ENCODE data around the gene IGSF8. TPM values are rescaled to one million over a fixed set of nuclear protein-coding genes. Genes with fewer than 3 reads are reported as not detected.
"Not testable (repeated sequence)": the region's sequence is repeated elsewhere in the genome, so short reads cannot be mapped to it uniquely, and the experiment has no call there.

The IGSF8 gene
- total and polyA plus RNA-seq, 3 experiments from 2014 or later = 39.5 to 59.2 (median 42.7) TPM

GRCh38 chr1:160056648-160057169 lies 41.7 kb downstream of the IGSF8 start:
- Mint-ChIP-seq H3K36me3 (peaks cover 0 to 2% (median 0%) of the 10 kb centered on the region in 3 donors), H3K27me3 (peaks cover 26 to 84% of the 10 kb centered on the region in 2 donors), H3K9me3 (no peaks in the 10 kb centered on the region), H3K27ac (no peak overlapping the region), H3K4me3 (no peak overlapping the region), H3K4me1 (no peaks in the 10 kb centered on the region)
- Histone ChIP-seq H3K4me3 (ENCODE audit: low read length) (no peak overlapping the region), H3K4me1 (ENCODE audit: insufficient read depth, low read length) (no peaks in the 10 kb centered on the region), H3K9me3 (ENCODE audit: low read length) (no peaks in the 10 kb centered on the region), H3K27ac (ENCODE audit: low read depth, low read length) (no peak overlapping the region), H3K36me3 (ENCODE audit: insufficient read depth, low read length) (no peaks in the 10 kb centered on the region), H3K27me3 (ENCODE audit: insufficient read depth, low read length, poor library complexity, severe bottlenecking) (peaks cover 4% of the 10 kb centered on the region)
- POLR2A ChIA-PET = no interaction called here
- CTCF ChIA-PET = interaction anchor here (1.4 kb wide), 1 partner anchor 11 kb away, joined by 4 read pairs; no protein-coding TSS in a partner anchor
- no peak for DNase-seq

GRCh38 chr1:160053548-160054365 lies 44.7 kb downstream of the IGSF8 start:
- CTCF ChIA-PET = interaction anchor here (1.1 kb wide), 1 partner anchor 13 kb away, joined by 3 read pairs; no protein-coding TSS in a partner anchor

GRCh38 chr1:160052936-160053335 lies 45.5 kb downstream of the IGSF8 start:
- no peaks in the 10 kb centered on the region for H3K4me1 Mint-ChIP-seq
- H3K27me3 Mint-ChIP-seq = peaks cover 26 to 78% of the 10 kb centered on the region in 2 donors
- no peak overlapping the region for H3K27ac Mint-ChIP-seq
- H3K36me3 Mint-ChIP-seq = no peaks in the 10 kb centered on the region
- ChIA-PET CTCF (no interaction called here), POLR2A (no interaction called here)
- no peak overlapping the region for H3K4me3 ChIP-seq (ENCODE audit: low read length)
- H3K9me3 Mint-ChIP-seq = no peaks in the 10 kb centered on the region
- H3K4me3 Mint-ChIP-seq = no peak overlapping the region
- H3K36me3 ChIP-seq (ENCODE audit: insufficient read depth, low read length) = no peaks in the 10 kb centered on the region
- no peak for DNase-seq
- no peak overlapping the region for H3K27ac ChIP-seq (ENCODE audit: low read depth, low read length)
- no peaks in the 10 kb centered on the region for H3K9me3 ChIP-seq (ENCODE audit: low read length)
- H3K27me3 ChIP-seq (ENCODE audit: insufficient read depth, low read length, poor library complexity, severe bottlenecking) = peaks cover 7% of the 10 kb centered on the region
- no peaks in the 10 kb centered on the region for H3K4me1 ChIP-seq (ENCODE audit: insufficient read depth, low read length)

More at GRCh38 chr1:160053548-160054365, 44.7 kb downstream of the IGSF8 start:
- Mint-ChIP-seq H3K4me3 (no peak overlapping the region), H3K4me1 (no peaks in the 10 kb centered on the region), H3K9me3 (no peaks in the 10 kb centered on the region), H3K27me3 (peaks cover 22 to 77% of the 10 kb centered on the region in 2 donors), H3K27ac (peak overlapping the region in 1 of 8 donors; percentile 25), H3K36me3 (no peaks in the 10 kb centered on the region)
- H3K9me3 ChIP-seq (ENCODE audit: low read length) = no peaks in the 10 kb centered on the region
- no peaks in the 10 kb centered on the region for H3K4me1 ChIP-seq (ENCODE audit: insufficient read depth, low read length)
- H3K27me3 ChIP-seq (ENCODE audit: insufficient read depth, low read length, poor library complexity, severe bottlenecking) = peaks cover 7% of the 10 kb centered on the region
- POLR2A ChIA-PET = no interaction called here
- H3K36me3 ChIP-seq (ENCODE audit: insufficient read depth, low read length) = no peaks in the 10 kb centered on the region
- no peak for DNase-seq
- H3K27ac ChIP-seq (ENCODE audit: low read depth, low read length) = no peak overlapping the region
- no peak overlapping the region for H3K4me3 ChIP-seq (ENCODE audit: low read length)

- Mint-ChIP-seq H3K36me3 (no peaks in the 10 kb centered on the region), H3K4me1 (peaks cover 10 to 11% (median 10%) of the 10 kb centered on the region in 3 donors)
Measured at GRCh38 chr1:160050619-160051018, 47.8 kb downstream of the IGSF8 start.

GRCh38 chr1:160050182-160050581 lies 48.2 kb downstream of the IGSF8 start:
- POLR2A ChIA-PET; H3K4me3 ChIP-seq (ENCODE audit: low read length); H3K36me3 ChIP-seq (ENCODE audit: insufficient read depth, low read length); H3K4me3 Mint-ChIP-seq; H3K27me3 ChIP-seq (ENCODE audit: insufficient read depth, low read length, poor library complexity, severe bottlenecking); H3K9me3 Mint-ChIP-seq; CTCF ChIA-PET; H3K9me3 ChIP-seq (ENCODE audit: low read length); H3K27ac ChIP-seq (ENCODE audit: low read depth, low read length); H3K36me3 Mint-ChIP-seq; DNase-seq: not testable (repeated sequence)
- Mint-ChIP-seq H3K27ac (peak overlapping the region in 1 of 8 donors; percentile 10), H3K4me1 (peaks cover 10 to 11% (median 10%) of the 10 kb centered on the region in 3 donors), H3K27me3 (peaks cover 22 to 69% of the 10 kb centered on the region in 2 donors)
- peaks cover 10% of the 10 kb centered on the region for H3K4me1 ChIP-seq (ENCODE audit: insufficient read depth, low read length)

More at GRCh38 chr1:160050619-160051018, 47.8 kb downstream of the IGSF8 start:
- Mint-ChIP-seq H3K27me3 (peaks cover 24 to 69% of the 10 kb centered on the region in 2 donors), H3K9me3 (no peaks in the 10 kb centered on the region), H3K27ac (no peak overlapping the region), H3K4me3 (no peak overlapping the region)
- Histone ChIP-seq H3K9me3 (ENCODE audit: low read length) (no peaks in the 10 kb centered on the region), H3K4me3 (ENCODE audit: low read length) (no peak overlapping the region), H3K4me1 (ENCODE audit: insufficient read depth, low read length) (peaks cover 10% of the 10 kb centered on the region), H3K36me3 (ENCODE audit: insufficient read depth, low read length) (no peaks in the 10 kb centered on the region), H3K27me3 (ENCODE audit: insufficient read depth, low read length, poor library complexity, severe bottlenecking) (peaks cover 7% of the 10 kb centered on the region), H3K27ac (ENCODE audit: low read depth, low read length) (no peak overlapping the region)
- no peak for DNase-seq
- CTCF ChIA-PET = no interaction called here
- POLR2A ChIA-PET = interaction anchor here (0.5 kb wide), 1 partner anchor 15 kb away, joined by 3 read pairs; no protein-coding TSS in a partner anchor

GRCh38 chr1:160049101-160049500 lies 49.3 kb downstream of the IGSF8 start:
- Histone ChIP-seq H3K9me3 (ENCODE audit: low read length) (no peaks in the 10 kb centered on the region), H3K4me1 (ENCODE audit: insufficient read depth, low read length) (peaks cover 10% of the 10 kb centered on the region), H3K27me3 (ENCODE audit: insufficient read depth, low read length, poor library complexity, severe bottlenecking) (peaks cover 7% of the 10 kb centered on the region), H3K4me3 (ENCODE audit: low read length) (no peak overlapping the region), H3K27ac (ENCODE audit: low read depth, low read length) (no peak overlapping the region), H3K36me3 (ENCODE audit: insufficient read depth, low read length) (no peaks in the 10 kb centered on the region)
- CTCF ChIA-PET = no interaction called here
- DNase-seq = no peak
- H3K27me3 Mint-ChIP-seq = peaks cover 15 to 67% of the 10 kb centered on the region in 2 donors
- no peaks in the 10 kb centered on the region for H3K36me3 Mint-ChIP-seq
- POLR2A ChIA-PET = no interaction called here
- H3K9me3 Mint-ChIP-seq = no peaks in the 10 kb centered on the region
- no peak overlapping the region for H3K27ac Mint-ChIP-seq
- peaks cover 10 to 11% (median 10%) of the 10 kb centered on the region in 3 donors for H3K4me1 Mint-ChIP-seq
- H3K4me3 Mint-ChIP-seq = peak overlapping the region in 1 of 7 donors; percentile 2

GRCh38 chr1:160048335-160048734 lies 50.1 kb downstream of the IGSF8 start:
- ChIA-PET CTCF (interaction anchor here (4.5 kb wide), 1 partner anchor 36 kb away, joined by 63 read pairs; the partner anchor contains the start of gene KCNJ9), POLR2A (no interaction called here)
- Histone ChIP-seq H3K27ac (ENCODE audit: low read depth, low read length) (no peak overlapping the region), H3K4me1 (ENCODE audit: insufficient read depth, low read length) (peaks cover 10% of the 10 kb centered on the region), H3K27me3 (ENCODE audit: insufficient read depth, low read length, poor library complexity, severe bottlenecking) (peaks cover 7% of the 10 kb centered on the region), H3K9me3 (ENCODE audit: low read length) (no peaks in the 10 kb centered on the region), H3K36me3 (ENCODE audit: insufficient read depth, low read length) (no peaks in the 10 kb centered on the region), H3K4me3 (ENCODE audit: low read length) (no peak overlapping the region)
- Mint-ChIP-seq H3K36me3 (no peaks in the 10 kb centered on the region), H3K4me3 (no peak overlapping the region), H3K27ac (no peak overlapping the region), H3K9me3 (no peaks in the 10 kb centered on the region), H3K27me3 (peaks cover 13 to 68% of the 10 kb centered on the region in 2 donors), H3K4me1 (peaks cover 10 to 11% (median 10%) of the 10 kb centered on the region in 3 donors)
- DNase-seq = no peak

Measured in CD8-positive, alpha-beta memory T cell (primary cell).